HG03045 (cell line): Measurements from ENCODE around the gene TMEM232.

ENCODE experiments used
- ATAC-seq: cut with Tn5 transposase; IDR thresholded peaks from one replicate; pipeline ENCODE4 v1.9.1; 2021; ENCODE audit warnings: mild to moderate bottlenecking, moderate library complexity; ENCODE audit not compliant: unreplicated experiment

TMEM232 gene

DNA sequence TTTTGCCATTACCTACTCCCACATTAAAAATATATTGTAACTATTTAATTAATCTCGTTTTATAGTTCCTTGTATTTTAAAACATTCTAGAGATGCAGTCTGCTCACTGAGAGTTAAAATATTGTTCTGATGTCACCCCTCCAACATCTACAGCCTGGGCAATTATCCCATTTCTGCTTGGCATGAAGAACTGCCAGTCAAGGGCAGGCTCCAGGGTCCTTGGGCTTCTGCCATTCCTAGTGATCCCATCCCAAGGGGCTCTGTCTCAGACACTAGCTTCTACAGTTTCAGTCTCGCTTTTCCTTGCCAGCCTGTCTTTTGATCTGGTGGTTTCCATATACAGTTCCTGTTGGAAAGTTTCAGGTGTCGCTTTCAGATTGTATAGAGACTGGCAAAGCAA lies 287.2 kb downstream of the TMEM232 start:
- no peak for ATAC-seq

DNA sequence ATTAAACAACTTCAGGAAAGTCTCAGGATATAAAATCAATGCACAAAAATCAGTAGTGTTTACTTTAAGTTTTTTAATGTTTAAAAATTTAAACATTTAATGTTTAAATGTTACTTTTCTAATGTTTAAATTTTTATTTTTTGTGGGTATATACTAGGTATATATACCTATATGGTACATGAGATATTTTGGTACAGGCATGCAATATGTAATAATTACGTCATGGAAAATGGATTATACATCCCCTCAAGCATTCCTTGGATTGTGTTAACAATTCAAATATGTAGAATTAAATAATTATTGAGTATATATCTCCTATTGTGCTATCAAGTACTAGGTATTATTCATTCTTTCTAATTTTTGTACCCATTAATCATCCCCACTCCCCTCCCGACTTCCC lies 291.3 kb downstream of the TMEM232 start:
- ATAC-seq = no peak

DNA sequence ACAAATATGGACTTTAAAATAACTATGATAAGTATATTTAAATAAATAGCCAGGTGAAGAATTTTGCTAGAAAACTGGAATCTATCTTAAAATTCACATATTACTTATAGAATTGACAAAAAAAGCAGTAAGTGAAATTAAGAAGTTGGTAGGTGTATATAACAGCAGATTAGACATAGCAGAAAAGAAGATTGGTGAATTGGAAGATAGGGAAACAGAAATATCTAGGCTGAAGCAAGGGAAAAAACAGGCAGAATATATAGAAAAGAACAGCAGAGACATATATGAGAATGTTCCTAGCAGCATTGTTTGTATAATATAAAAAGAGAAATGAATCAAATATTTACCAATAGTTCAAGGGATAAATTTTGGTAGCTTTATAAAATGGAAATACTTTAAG lies 294.9 kb downstream of the TMEM232 start:
- ATAC-seq = no peak

DNA sequence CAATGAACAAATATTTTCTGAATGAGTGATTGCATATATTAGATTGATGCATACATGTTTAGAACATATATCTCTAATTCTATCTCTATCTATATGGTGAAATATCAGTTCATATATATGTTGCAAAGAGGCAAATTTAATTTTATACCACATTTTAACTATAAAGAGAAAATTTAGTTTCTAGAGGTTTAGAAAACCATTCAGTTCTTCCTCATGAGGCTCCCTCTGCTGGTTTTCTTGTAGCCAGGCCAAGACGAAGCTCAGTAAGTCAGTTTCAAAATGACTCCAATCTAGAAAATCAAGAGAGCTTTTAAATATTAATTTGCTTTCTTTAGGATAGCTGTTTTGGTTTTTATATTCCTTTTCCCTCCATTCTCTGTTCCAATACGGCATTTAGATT lies 312.1 kb downstream of the TMEM232 start:
- ATAC-seq = no peak

DNA sequence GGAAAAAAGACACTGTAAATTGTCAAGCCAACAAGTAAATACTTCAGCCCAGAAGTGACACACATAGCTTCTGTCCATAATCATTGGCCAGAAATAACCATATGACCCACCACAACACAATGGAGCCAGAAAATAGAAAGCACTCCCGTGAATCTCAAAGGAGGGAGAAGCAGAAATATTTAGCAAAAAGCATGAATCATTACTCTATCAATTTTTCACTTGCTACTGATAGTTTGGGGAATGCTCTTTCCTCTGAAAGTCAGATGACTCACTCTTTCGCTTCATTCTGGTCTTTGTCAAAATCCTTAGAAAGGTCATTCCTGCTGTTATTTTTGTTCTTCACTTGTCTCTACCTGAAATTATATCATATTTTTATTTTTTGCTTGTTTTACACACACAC lies 312.6 kb downstream of the TMEM232 start:
- no peak for ATAC-seq

DNA sequence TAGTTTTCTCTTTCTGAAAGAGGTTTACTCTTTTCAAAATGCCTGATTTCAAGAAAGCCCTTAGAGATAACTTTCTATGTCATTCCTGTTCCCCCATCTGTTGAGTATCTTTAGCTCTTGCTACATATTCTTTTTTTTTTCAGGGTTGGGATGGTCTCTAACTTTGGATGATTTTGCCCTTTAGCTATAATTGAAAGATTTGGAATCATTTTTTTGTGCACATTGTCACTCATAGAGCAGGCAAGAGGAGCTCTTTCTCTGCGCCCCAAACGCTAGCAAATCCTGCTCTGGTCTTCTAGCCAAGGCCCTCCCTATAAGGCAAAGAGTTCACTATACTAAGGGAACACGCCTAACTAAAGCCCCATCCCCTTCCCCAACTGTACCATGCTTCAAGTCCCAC lies 316.9 kb downstream of the TMEM232 start:
- ATAC-seq = no peak

DNA sequence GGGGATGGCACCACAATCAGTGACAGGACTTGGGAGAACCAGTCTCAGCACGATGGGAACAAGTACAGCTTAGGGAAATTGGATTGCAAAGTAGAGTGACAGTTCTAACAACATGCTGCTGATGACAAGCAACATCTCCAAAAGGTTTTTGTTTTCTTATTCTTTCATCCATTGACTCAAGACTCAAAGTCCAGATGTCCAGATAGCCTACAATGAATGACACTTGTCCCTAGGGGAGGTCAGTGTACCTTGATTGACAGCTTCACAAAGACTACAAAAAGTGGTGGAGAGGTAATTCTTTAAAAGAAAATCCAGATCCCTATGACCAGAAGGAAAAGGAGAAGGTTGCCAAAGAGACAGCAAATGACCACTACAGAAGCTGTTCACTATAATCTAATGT lies 323.9 kb downstream of the TMEM232 start:
- no peak for ATAC-seq

DNA sequence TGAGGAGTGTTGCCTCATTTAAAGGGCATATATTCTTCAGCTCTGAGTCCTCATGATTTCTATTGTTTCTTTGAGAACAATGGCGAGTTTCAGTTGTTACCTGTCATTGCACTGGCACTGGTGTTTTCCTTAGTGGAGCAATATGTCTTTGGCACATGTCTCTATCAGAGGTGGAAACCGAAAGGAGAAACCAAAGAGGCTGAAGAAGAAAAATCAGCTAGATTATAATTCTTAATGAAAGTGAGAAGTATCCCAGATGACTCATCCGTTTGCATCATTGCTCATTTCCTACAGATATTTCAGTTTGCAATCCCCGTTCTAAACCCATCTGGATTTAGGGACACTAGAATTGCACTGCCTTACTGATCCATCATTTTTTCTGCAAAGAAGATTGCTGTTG lies 324.6 kb downstream of the TMEM232 start:
- ATAC-seq = no peak

DNA sequence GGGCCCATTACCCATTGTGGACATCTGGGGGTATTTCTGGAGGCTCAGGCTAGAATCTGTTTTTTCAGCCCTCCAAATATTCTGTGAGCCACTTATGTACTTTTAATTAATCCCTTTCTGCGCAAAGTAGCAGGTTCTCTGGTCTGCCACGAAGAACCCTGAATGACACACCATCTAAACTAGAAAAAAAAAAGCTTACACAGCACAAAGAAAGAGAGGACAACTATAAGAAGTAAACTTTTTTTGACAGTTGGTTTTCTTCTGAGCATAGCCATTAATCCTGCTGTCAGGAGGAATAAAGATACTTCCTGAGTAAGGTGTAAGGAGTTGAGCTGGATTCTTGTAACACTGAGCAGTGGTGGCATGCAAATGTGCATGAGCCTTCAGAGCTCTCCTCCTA lies 327.5 kb downstream of the TMEM232 start:
- ATAC-seq = no peak

DNA sequence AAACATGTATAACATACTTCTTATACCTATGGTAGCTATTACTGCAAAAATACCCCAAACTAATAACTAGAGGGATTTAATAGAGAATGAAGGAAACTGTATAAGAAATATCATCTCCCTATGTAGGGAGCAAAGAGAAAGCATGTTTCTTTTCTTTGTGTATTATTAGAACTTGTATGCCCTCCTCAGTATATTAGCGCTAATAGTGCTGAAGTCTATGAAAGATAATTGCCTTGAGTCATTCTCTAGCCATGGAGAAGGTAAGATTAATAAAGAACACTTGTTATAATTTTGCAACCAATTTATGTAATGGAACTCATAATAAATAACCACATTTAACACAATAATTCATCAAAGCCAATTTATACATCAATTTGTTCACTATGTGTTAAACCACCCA lies 329.2 kb downstream of the TMEM232 start:
- no peak for ATAC-seq

DNA sequence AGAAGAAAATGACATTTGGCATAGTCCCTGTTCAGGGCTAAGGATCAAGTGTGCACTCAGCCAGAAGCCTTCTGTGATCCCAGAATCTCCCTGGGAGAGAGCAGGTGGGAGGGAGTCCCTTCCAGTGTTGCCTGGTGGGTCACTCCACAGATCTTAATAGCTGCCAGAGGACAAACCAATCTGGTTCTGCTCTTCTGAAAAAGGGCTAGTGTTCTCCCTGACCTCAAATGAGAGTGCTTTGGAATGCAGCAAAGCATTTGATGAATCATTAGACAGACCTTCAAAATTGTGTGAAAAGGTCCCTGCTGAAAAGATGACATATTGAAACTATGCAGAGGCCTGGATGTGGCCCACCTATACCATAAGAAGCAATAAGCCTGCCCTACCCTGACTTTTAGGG lies 339.7 kb downstream of the TMEM232 start:
- no peak for ATAC-seq

DNA sequence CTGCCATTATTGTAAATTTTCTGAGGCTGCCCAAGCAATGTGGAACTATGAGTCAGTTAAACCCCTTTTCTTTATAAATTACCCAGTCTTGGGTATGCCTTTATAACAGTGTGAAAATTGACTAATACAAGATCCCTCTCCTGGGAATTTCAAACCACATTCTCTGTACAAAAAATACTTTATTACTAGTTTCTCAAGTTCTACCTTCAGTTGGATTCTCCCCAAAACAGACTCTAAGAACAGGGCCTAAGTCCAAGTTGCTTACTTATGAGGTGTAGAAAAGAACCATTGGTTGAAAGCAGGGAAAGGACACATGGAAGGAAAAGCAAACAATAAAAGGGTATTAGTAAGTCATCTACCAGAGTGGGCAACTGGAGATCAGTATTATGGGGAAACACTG lies 343.2 kb downstream of the TMEM232 start:
- no peak for ATAC-seq

DNA sequence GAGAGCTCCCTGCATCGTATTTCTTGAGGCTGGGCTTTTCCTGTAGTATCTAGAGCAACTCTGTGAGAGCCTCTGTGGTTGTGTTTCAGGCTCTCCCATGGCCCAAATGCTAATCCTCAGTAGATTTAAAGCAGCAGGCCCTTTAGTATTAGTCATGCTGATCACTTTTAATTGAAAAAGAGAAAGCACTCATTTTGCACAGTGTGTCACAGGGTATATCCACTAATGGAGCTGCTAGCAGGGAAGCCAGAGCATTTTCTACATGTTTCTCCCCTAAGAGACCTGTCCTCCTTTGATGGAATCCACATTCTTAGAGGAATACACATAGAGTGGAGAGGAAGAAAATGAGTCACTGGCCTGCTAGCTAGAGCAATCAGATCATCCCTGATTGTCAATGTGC lies 348.5 kb downstream of the TMEM232 start:
- ATAC-seq = no peak

DNA sequence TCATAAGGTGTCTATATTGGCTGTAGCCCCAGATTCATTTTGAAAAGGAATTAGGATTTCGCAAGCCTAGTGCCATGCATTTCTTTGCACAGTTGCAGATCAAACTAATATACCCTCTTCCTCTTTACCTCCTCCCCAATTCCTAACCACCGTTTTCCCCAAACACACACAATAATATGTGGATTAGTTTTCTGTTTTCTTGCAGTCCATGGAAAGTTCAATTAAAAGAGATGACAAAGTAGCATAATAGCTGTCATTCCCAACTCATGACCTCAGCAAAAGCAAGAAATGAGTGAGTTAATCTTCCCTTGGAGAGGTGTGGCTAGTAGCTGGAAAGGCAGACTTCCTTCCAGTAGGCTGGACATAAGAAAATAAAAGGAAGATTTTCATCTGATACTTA lies 349.1 kb downstream of the TMEM232 start:
- no peak for ATAC-seq

DNA sequence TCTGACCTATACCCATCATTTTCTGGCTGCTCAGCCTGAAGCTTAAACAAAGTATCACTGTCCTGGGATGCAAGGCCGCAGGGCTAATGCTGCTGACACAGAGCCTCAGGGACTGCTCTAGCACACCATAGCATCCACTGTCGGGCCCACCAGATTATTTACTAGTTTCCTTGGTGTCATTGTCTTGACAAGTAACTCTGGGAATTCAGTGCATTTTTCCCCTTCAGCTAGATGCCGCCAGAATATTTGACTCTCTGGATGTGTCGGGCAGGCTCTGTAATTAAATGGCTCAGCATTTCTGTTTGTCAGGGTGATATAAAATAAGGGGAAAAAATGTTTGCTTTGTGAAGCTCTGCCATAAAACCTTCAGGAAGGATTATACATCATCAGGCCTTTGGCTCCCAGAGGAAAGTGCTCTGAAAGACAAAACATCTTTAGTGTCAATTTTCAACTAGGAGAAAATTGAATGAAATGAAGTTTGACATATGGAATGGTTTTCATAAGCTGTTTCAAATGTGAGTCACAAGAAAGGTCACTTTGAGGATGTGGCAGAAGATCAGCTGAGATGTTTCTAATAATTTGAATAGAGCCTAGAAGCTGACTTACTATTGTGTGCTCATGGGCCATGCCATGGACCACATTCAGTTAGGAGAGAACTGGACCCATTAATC lies 350.1 kb downstream of the TMEM232 start:
- no peak for ATAC-seq

DNA sequence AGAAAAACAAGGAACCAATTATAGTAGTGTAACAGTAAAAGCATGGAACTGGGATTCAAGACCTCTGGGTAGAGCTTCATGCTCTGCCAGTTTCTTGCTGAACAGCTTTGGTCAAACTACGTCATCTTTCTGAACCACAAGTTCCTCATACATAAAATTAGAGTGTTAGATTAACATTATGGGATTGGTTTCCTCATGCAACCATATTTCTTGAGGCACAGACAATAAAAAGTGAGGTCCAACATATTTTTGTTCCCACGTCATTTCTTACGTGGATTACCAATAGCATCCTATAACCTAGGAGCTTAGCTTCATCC lies 354.8 kb downstream of the TMEM232 start:
- ATAC-seq = peak; percentile 65

DNA sequence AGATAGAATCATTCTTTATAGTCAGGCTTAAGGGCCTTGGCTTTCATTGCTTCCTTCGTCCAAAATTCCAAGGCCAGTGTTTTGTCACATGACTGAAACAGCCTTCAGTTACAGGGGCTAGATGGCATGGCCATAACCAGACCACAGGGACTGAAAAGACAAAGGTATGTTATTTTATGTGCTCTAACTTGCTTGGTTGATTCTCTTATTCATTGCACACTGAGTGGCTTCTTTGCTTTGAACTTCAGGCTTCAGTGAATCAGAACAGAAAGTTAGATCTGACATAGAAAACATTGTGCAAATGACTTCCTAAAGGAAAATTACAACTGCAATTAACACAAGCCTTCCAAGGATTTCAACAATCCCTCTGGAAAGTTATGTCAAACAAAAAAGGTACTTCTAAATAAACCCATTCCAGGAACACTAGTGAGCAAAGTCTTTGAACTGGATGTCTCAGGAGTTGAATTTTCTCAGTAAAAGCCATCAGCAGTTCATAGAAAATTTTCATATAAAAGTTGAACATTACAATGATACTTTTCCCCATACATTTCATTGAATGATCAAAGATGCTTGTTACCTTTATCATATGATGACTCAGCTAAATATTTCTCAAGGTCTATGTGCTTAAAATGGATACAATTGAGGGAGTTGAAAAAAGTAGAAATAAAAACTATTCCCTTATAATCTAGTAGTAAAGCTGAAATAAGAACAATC lies 355.3 kb downstream of the TMEM232 start:
- no peak for ATAC-seq
